ENCODE data around the gene S100A16.
"Not testable (repeated sequence)": the region's sequence is repeated elsewhere in the genome, so short reads cannot be mapped to it uniquely, and the experiment has no call there.

GRCh38 chr1:153575497-153575896 is 37.4 kb downstream of the S100A16 start:
- TF ChIP-seq, protein P1, sequence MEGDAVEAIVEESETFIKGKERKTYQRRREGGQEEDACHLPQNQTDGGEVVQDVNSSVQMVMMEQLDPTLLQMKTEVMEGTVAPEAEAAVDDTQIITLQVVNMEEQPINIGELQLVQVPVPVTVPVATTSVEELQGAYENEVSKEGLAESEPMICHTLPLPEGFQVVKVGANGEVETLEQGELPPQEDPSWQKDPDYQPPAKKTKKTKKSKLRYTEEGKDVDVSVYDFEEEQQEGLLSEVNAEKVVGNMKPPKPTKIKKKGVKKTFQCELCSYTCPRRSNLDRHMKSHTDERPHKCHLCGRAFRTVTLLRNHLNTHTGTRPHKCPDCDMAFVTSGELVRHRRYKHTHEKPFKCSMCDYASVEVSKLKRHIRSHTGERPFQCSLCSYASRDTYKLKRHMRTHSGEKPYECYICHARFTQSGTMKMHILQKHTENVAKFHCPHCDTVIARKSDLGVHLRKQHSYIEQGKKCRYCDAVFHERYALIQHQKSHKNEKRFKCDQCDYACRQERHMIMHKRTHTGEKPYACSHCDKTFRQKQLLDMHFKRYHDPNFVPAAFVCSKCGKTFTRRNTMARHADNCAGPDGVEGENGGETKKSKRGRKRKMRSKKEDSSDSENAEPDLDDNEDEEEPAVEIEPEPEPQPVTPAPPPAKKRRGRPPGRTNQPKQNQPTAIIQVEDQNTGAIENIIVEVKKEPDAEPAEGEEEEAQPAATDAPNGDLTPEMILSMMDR (IDR thresholded peaks at IDR 0.05): not testable (repeated sequence)
- not testable (repeated sequence) for TF ChIP-seq POLR2A (IDR thresholded peaks at IDR 0.05)

Data from Peyer's patch (tissue), 4 donors.